Measurements from ENCODE around the gene STRN3.
A peak's percentile ranks its signal among the peaks of the same experiment; 100 is the strongest.
"Not testable (repeated sequence)": the region's sequence is repeated elsewhere in the genome, so short reads cannot be mapped to it uniquely, and the experiment has no call there.

STRN3 gene

GRCh38 chr14:31000629-31001338 is 25.4 kb downstream of the STRN3 start:
- no peak for DNase-seq (ENCODE audit: low spot score)

- DNase-seq (ENCODE audit: low spot score): no peak
These were observed 27.0 kb downstream of the STRN3 start for GRCh38 chr14:30999038-30999773.

GRCh38 chr14:30998100-30998706 is 28.0 kb downstream of the STRN3 start:
- DNase-seq (ENCODE audit: low spot score): no peak

- DNase-seq (ENCODE audit: low spot score): no peak
These were observed 29.1 kb downstream of the STRN3 start for GRCh38 chr14:30996892-30997659.

GRCh38 chr14:30995689-30996088 is 30.5 kb downstream of the STRN3 start:
- DNase-seq (ENCODE audit: low spot score): no peak

- DNase-seq (ENCODE audit: low spot score): no peak
These were observed 31.2 kb downstream of the STRN3 start for GRCh38 chr14:30994681-30995620.

GRCh38 chr14:30993071-30993470 is 33.1 kb downstream of the STRN3 start:
- DNase-seq (ENCODE audit: low spot score): no peak

- DNase-seq (ENCODE audit: low spot score): no peak
These were observed 34.8 kb downstream of the STRN3 start for GRCh38 chr14:30991408-30991807.

GRCh38 chr14:30990770-30991169 is 35.4 kb downstream of the STRN3 start:
- no peak for DNase-seq (ENCODE audit: low spot score)

- no peak for DNase-seq (ENCODE audit: low spot score)
These were observed 37.7 kb downstream of the STRN3 start for GRCh38 chr14:30988509-30988908.

- DNase-seq (ENCODE audit: low spot score): no peak
These were observed 40.4 kb downstream of the STRN3 start for GRCh38 chr14:30985796-30986195.

GRCh38 chr14:30983858-30984257 is 42.3 kb downstream of the STRN3 start:
- no peak for DNase-seq (ENCODE audit: low spot score)

- DNase-seq (ENCODE audit: low spot score): no peak
These were observed 43.6 kb downstream of the STRN3 start for GRCh38 chr14:30982533-30982932.

GRCh38 chr14:30980980-30981379 is 45.2 kb downstream of the STRN3 start:
- no peak for DNase-seq (ENCODE audit: low spot score)

- DNase-seq (ENCODE audit: low spot score): peak; percentile 57
These were observed 46.0 kb downstream of the STRN3 start for GRCh38 chr14:30980106-30980704.

- DNase-seq (ENCODE audit: low spot score): no peak
These were observed 48.4 kb downstream of the STRN3 start for GRCh38 chr14:30977752-30978151.

- no peak for DNase-seq (ENCODE audit: low spot score)
These were observed 51.6 kb downstream of the STRN3 start for GRCh38 chr14:30974628-30975027.

- no peak for DNase-seq (ENCODE audit: low spot score)
These were observed 53.1 kb downstream of the STRN3 start for GRCh38 chr14:30972882-30973582.

- DNase-seq (ENCODE audit: low spot score): not testable (repeated sequence)
These were observed 54.0 kb downstream of the STRN3 start for GRCh38 chr14:30972036-30972732.

- no peak for DNase-seq (ENCODE audit: low spot score)
These were observed 54.6 kb downstream of the STRN3 start for GRCh38 chr14:30971586-30971985.

All from Ammon's horn (tissue), 1 donor.